Hepatocyte (in vitro differentiated cells): ENCODE measurements around the gene TRPC4AP.

Source experiments
- EZH2 ChIP-seq: fragments of 200-600 bp; sonication (generic); IDR thresholded peaks from 2 replicates; pipeline ENCODE4 v1.6.1; 2016; ENCODE audit warnings: antibody characterized with exemption, mild to moderate bottlenecking, borderline replicate concordance
- EZH2phosphoT487 ChIP-seq: fragments of 200-600 bp; sonication (generic); IDR thresholded peaks from one replicate; pipeline ENCODE4 v1.6.1; 2018; ENCODE audit warnings: antibody characterized with exemption, mild to moderate bottlenecking, low read depth, moderate library complexity; ENCODE audit not compliant: unreplicated experiment, severe bottlenecking
- TF ChIP-seq, protein P1 (sequence below): fragments of 200-600 bp; sonication (generic); IDR thresholded peaks from 2 replicates; pipeline ENCODE4 v1.5.1; 2016; ENCODE audit warnings: antibody characterized with exemption, mild to moderate bottlenecking; ENCODE audit not compliant: poor library complexity

- TF ChIP-seq, protein P1, sequence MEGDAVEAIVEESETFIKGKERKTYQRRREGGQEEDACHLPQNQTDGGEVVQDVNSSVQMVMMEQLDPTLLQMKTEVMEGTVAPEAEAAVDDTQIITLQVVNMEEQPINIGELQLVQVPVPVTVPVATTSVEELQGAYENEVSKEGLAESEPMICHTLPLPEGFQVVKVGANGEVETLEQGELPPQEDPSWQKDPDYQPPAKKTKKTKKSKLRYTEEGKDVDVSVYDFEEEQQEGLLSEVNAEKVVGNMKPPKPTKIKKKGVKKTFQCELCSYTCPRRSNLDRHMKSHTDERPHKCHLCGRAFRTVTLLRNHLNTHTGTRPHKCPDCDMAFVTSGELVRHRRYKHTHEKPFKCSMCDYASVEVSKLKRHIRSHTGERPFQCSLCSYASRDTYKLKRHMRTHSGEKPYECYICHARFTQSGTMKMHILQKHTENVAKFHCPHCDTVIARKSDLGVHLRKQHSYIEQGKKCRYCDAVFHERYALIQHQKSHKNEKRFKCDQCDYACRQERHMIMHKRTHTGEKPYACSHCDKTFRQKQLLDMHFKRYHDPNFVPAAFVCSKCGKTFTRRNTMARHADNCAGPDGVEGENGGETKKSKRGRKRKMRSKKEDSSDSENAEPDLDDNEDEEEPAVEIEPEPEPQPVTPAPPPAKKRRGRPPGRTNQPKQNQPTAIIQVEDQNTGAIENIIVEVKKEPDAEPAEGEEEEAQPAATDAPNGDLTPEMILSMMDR = no peak
- TF ChIP-seq EZH2 = no peak
- no peak for TF ChIP-seq EZH2phosphoT487
Observed at GRCh38 chr20:34953960-34954359, 138.6 kb downstream of the TRPC4AP start.
